Measurements from ENCODE around the gene ARHGAP26. TPM values are rescaled to one million over a fixed set of nuclear protein-coding genes. Genes with fewer than 3 reads are reported as not detected.

The ARHGAP26 gene
- total RNA-seq, 1 experiment from 2014 or later, result 5.5 TPM

GRCh38 chr5:143135832-143136551 lies 365.8 kb downstream of the ARHGAP26 start:
- DNase-seq (ENCODE audit: low read depth), result no peak

- peak; percentile 47 for DNase-seq (ENCODE audit: low read depth)
Measured at GRCh38 chr5:143138839-143139238, 368.7 kb downstream of the ARHGAP26 start.

- DNase-seq (ENCODE audit: low read depth), result no peak
Measured at GRCh38 chr5:143139585-143139984, 369.4 kb downstream of the ARHGAP26 start.

GRCh38 chr5:143140492-143141203 lies 370.5 kb downstream of the ARHGAP26 start:
- DNase-seq (ENCODE audit: low read depth), result no peak

GRCh38 chr5:143141652-143142051 lies 371.5 kb downstream of the ARHGAP26 start:
- DNase-seq (ENCODE audit: low read depth), result no peak

GRCh38 chr5:143142596-143143435 lies 372.6 kb downstream of the ARHGAP26 start:
- DNase-seq (ENCODE audit: low read depth), result peak; percentile 75

GRCh38 chr5:143143973-143144372 lies 373.8 kb downstream of the ARHGAP26 start:
- peak; percentile 67 for DNase-seq (ENCODE audit: low read depth)

GRCh38 chr5:143145243-143146160 lies 375.3 kb downstream of the ARHGAP26 start:
- no peak for DNase-seq (ENCODE audit: low read depth)

- no peak for DNase-seq (ENCODE audit: low read depth)
Measured at GRCh38 chr5:143146161-143146560, 376.0 kb downstream of the ARHGAP26 start.

GRCh38 chr5:143147383-143147782 lies 377.2 kb downstream of the ARHGAP26 start:
- no peak for DNase-seq (ENCODE audit: low read depth)

GRCh38 chr5:143147902-143148301 lies 377.7 kb downstream of the ARHGAP26 start:
- no peak for DNase-seq (ENCODE audit: low read depth)

GRCh38 chr5:143148771-143149170 lies 378.6 kb downstream of the ARHGAP26 start:
- DNase-seq (ENCODE audit: low read depth), result no peak

GRCh38 chr5:143149759-143150158 lies 379.6 kb downstream of the ARHGAP26 start:
- no peak for DNase-seq (ENCODE audit: low read depth)

- no peak for DNase-seq (ENCODE audit: low read depth)
Measured at GRCh38 chr5:143151056-143151700, 381.0 kb downstream of the ARHGAP26 start.

GRCh38 chr5:143152445-143152844 lies 382.3 kb downstream of the ARHGAP26 start:
- no peak for DNase-seq (ENCODE audit: low read depth)

GRCh38 chr5:143153332-143154119 lies 383.3 kb downstream of the ARHGAP26 start:
- DNase-seq (ENCODE audit: low read depth), result peak; percentile 55

- peak; percentile 71 for DNase-seq (ENCODE audit: low read depth)
Measured at GRCh38 chr5:143154510-143155370, 384.6 kb downstream of the ARHGAP26 start.

- DNase-seq (ENCODE audit: low read depth), result no peak
Measured at GRCh38 chr5:143155455-143155854, 385.3 kb downstream of the ARHGAP26 start.

- no peak for DNase-seq (ENCODE audit: low read depth)
Measured at GRCh38 chr5:143156086-143156485, 385.9 kb downstream of the ARHGAP26 start.
